ENCODE results near the gene OAS3. TPM values are rescaled to one million over a fixed set of nuclear protein-coding genes. Genes with fewer than 3 reads are reported as not detected.
"Not testable (repeated sequence)": the region's sequence is repeated elsewhere in the genome, so short reads cannot be mapped to it uniquely, and the experiment has no call there.

OAS3 gene
- polyA plus RNA-seq, 4 donors, result 3.8 to 13.1 (median 7.3) TPM

DNA sequence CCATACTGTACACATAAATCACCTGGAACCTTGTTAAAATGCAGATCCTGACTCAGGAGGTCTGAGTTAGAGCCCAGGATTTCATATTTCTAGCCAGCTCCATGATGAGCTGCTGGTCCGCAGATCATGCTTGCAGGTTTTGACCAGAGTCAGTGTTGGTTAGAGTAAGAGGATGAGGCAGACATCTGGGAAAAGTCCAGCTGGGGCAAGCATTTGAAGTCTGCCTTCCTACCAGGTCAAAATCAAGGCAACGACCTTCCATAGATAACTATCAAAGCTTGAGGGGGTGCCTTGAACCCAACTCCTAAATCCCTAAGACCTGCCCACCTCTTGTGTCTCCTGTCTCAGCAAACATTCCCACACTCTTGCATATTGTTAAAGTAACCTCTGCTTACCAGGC is 49.3 kb downstream of the OAS3 start:
- DNase-seq (no peak), FAIRE-seq (no peak)
- WGBS, 3 donors, result 68 to 94% (median 89%) methylated on average over 2 of the region's 2 CpGs
- H3K4me1 ChIP-seq (ENCODE audit: control insufficient read depth in 3 of 3, insufficient read depth in 2 of 3, low read depth in 1 of 3, low read length in 2 of 3), result no peaks in the 10 kb centered on the region
- H3K27ac ChIP-seq (ENCODE audit: low read depth in 1 of 3, low read length in 2 of 3), result no peak overlapping the region
- no peaks in the 10 kb centered on the region for H3K27me3 ChIP-seq (ENCODE audit: control insufficient read depth in 3 of 3, insufficient read depth in 3 of 3, low read length in 3 of 3)
- H3K36me3 ChIP-seq (ENCODE audit: control insufficient read depth in 3 of 3, insufficient read depth in 2 of 3, low read depth in 1 of 3, low read length in 3 of 3), result peaks cover 0 to 7% (median 2%) of the 10 kb centered on the region in 3 donors
- H3K4me3 ChIP-seq (ENCODE audit: low read depth in 1 of 3, low read length in 3 of 3), result no peak overlapping the region
- peaks cover 0 to 3% of the 10 kb centered on the region in 2 donors for H3K9me3 ChIP-seq (ENCODE audit: control insufficient read depth in 2 of 2, insufficient read depth in 1 of 2, low read depth in 1 of 2, low read length in 1 of 2)

GRCh38 chr12:112988224-112988623 is 50.0 kb downstream of the OAS3 start:
- Histone ChIP-seq H3K36me3 (ENCODE audit: control insufficient read depth in 3 of 3, insufficient read depth in 2 of 3, low read depth in 1 of 3, low read length in 3 of 3) (peaks cover 0 to 7% (median 2%) of the 10 kb centered on the region in 3 donors), H3K9me3 (ENCODE audit: control insufficient read depth in 2 of 2, insufficient read depth in 1 of 2, low read depth in 1 of 2, low read length in 1 of 2) (peaks cover 0 to 6% of the 10 kb centered on the region in 2 donors)
- no peak for FAIRE-seq

GRCh38 chr12:112988823-112989385 is 50.6 kb downstream of the OAS3 start:
- not testable (repeated sequence) for H3K9me3 ChIP-seq (ENCODE audit: control insufficient read depth in 2 of 2, insufficient read depth in 1 of 2, low read depth in 1 of 2, low read length in 1 of 2); H3K4me1 ChIP-seq (ENCODE audit: control insufficient read depth in 3 of 3, insufficient read depth in 2 of 3, low read depth in 1 of 3, low read length in 2 of 3); FAIRE-seq; H3K36me3 ChIP-seq (ENCODE audit: control insufficient read depth in 3 of 3, insufficient read depth in 2 of 3, low read depth in 1 of 3, low read length in 3 of 3); H3K27me3 ChIP-seq (ENCODE audit: control insufficient read depth in 3 of 3, insufficient read depth in 3 of 3, low read length in 3 of 3); H3K27ac ChIP-seq (ENCODE audit: low read depth in 1 of 3, low read length in 2 of 3); H3K4me3 ChIP-seq (ENCODE audit: low read depth in 1 of 3, low read length in 3 of 3); DNase-seq
- 81 to 91% (median 85%) methylated on average over 3 of the region's 3 CpGs for WGBS, 3 donors

More at GRCh38 chr12:112988224-112988623, 50.0 kb downstream of the OAS3 start:
- no peak for DNase-seq
- WGBS, 3 donors, result 46 to 49% (median 49%) methylated on average over 3 of the region's 3 CpGs
- H3K4me3 ChIP-seq (ENCODE audit: low read depth in 1 of 3, low read length in 3 of 3), result no peak overlapping the region
- H3K27ac ChIP-seq (ENCODE audit: low read depth in 1 of 3, low read length in 2 of 3), result no peak overlapping the region
- H3K27me3 ChIP-seq (ENCODE audit: control insufficient read depth in 3 of 3, insufficient read depth in 3 of 3, low read length in 3 of 3), result no peaks in the 10 kb centered on the region
- no peaks in the 10 kb centered on the region for H3K4me1 ChIP-seq (ENCODE audit: control insufficient read depth in 3 of 3, insufficient read depth in 2 of 3, low read depth in 1 of 3, low read length in 2 of 3)

DNA sequence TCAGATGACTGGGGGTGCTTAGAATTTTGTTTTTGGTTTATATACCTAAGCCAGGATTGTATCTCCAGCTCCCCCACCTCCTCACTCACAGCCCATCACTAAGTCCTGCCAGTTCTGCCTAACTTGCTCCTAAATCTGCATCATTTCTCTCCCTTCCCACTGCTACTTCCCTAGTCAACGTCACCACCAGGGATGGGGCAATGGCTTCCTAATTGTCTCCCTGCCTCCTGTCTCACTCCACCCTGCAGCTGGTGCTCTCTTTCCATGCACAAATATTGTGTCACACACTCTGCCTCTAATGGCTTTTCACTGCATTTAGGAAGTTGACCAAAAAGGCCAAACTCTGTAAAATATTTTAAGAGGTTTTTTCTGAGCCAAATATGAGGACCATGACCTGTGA is 51.5 kb downstream of the OAS3 start:
- Histone ChIP-seq H3K4me3 (ENCODE audit: low read depth in 1 of 3, low read length in 3 of 3) (no peak overlapping the region), H3K9me3 (ENCODE audit: control insufficient read depth in 2 of 2, insufficient read depth in 1 of 2, low read depth in 1 of 2, low read length in 1 of 2) (peaks cover 0 to 6% of the 10 kb centered on the region in 2 donors), H3K36me3 (ENCODE audit: control insufficient read depth in 3 of 3, insufficient read depth in 2 of 3, low read depth in 1 of 3, low read length in 3 of 3) (peaks cover 0 to 7% (median 2%) of the 10 kb centered on the region in 3 donors), H3K4me1 (ENCODE audit: control insufficient read depth in 3 of 3, insufficient read depth in 2 of 3, low read depth in 1 of 3, low read length in 2 of 3) (no peaks in the 10 kb centered on the region), H3K27ac (ENCODE audit: low read depth in 1 of 3, low read length in 2 of 3) (no peak overlapping the region), H3K27me3 (ENCODE audit: control insufficient read depth in 3 of 3, insufficient read depth in 3 of 3, low read length in 3 of 3) (no peaks in the 10 kb centered on the region)
- DNase-seq (no peak), FAIRE-seq (no peak)
- 68 to 92% (median 71%) methylated on average over 1 of the region's 1 CpG for WGBS, 3 donors

GRCh38 chr12:112992541-112993398 is 54.5 kb downstream of the OAS3 start:
- Histone ChIP-seq H3K27ac (ENCODE audit: low read depth in 1 of 3, low read length in 2 of 3) (no peak overlapping the region), H3K4me3 (ENCODE audit: low read depth in 1 of 3, low read length in 3 of 3) (no peak overlapping the region), H3K9me3 (ENCODE audit: control insufficient read depth in 2 of 2, insufficient read depth in 1 of 2, low read depth in 1 of 2, low read length in 1 of 2) (peaks cover 0 to 6% of the 10 kb centered on the region in 2 donors), H3K27me3 (ENCODE audit: control insufficient read depth in 3 of 3, insufficient read depth in 3 of 3, low read length in 3 of 3) (peaks cover 0 to 3% (median 0%) of the 10 kb centered on the region in 3 donors), H3K36me3 (ENCODE audit: control insufficient read depth in 3 of 3, insufficient read depth in 2 of 3, low read depth in 1 of 3, low read length in 3 of 3) (peaks cover 0 to 6% (median 2%) of the 10 kb centered on the region in 3 donors), H3K4me1 (ENCODE audit: control insufficient read depth in 3 of 3, insufficient read depth in 2 of 3, low read depth in 1 of 3, low read length in 2 of 3) (no peaks in the 10 kb centered on the region)
- 11 to 32% (median 16%) methylated on average over 2 of the region's 2 CpGs for WGBS, 3 donors
- peak; percentile 24 to 64 for DNase-seq
- no peak for FAIRE-seq

GRCh38 chr12:112995008-112995407 is 56.7 kb downstream of the OAS3 start:
- no peaks in the 10 kb centered on the region for H3K4me1 ChIP-seq (ENCODE audit: control insufficient read depth in 3 of 3, insufficient read depth in 2 of 3, low read depth in 1 of 3, low read length in 2 of 3)
- H3K27me3 ChIP-seq (ENCODE audit: control insufficient read depth in 3 of 3, insufficient read depth in 3 of 3, low read length in 3 of 3), result peaks cover 0 to 3% (median 0%) of the 10 kb centered on the region in 3 donors
- FAIRE-seq, result no peak
- peaks cover 0 to 9% (median 6%) of the 10 kb centered on the region in 3 donors for H3K36me3 ChIP-seq (ENCODE audit: control insufficient read depth in 3 of 3, insufficient read depth in 2 of 3, low read depth in 1 of 3, low read length in 3 of 3)
- H3K27ac ChIP-seq (ENCODE audit: low read depth in 1 of 3, low read length in 2 of 3), result no peak overlapping the region
- DNase-seq, result no peak
- H3K4me3 ChIP-seq (ENCODE audit: low read depth in 1 of 3, low read length in 3 of 3), result no peak overlapping the region
- H3K9me3 ChIP-seq (ENCODE audit: control insufficient read depth in 2 of 2, insufficient read depth in 1 of 2, low read depth in 1 of 2, low read length in 1 of 2), result peaks cover 0 to 12% of the 10 kb centered on the region in 2 donors
- WGBS, 3 donors, result 82 to 86% (median 83%) methylated on average over 5 of the region's 5 CpGs

DNA sequence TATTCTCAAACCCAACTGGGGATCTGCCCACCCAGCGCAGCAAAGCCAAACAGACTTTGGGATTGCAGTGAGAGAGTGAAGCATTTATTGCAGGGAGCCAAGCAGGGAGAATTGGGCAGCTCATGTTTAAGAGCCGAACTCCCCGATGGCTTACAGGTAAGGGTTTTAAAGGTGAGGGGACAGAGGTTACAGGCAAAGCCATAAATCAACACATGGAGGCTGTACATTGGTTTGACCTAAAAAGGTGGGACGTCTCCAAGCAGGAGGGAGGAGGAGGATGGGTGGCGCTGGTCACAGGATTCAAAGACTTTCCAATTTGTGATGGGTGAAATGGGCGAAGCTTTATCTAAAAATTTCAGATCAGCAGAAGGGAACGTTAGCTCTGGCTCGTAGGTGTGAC is 58.2 kb downstream of the OAS3 start:
- no peak for FAIRE-seq
- DNase-seq, result no peak
- Histone ChIP-seq H3K9me3 (ENCODE audit: control insufficient read depth in 2 of 2, insufficient read depth in 1 of 2, low read depth in 1 of 2, low read length in 1 of 2) (peaks cover 0 to 12% of the 10 kb centered on the region in 2 donors), H3K36me3 (ENCODE audit: control insufficient read depth in 3 of 3, insufficient read depth in 2 of 3, low read depth in 1 of 3, low read length in 3 of 3) (peaks cover 0 to 6% (median 4%) of the 10 kb centered on the region in 3 donors), H3K27ac (ENCODE audit: low read depth in 1 of 3, low read length in 2 of 3) (no peak overlapping the region), H3K4me3 (ENCODE audit: low read depth in 1 of 3, low read length in 3 of 3) (no peak overlapping the region), H3K4me1 (ENCODE audit: control insufficient read depth in 3 of 3, insufficient read depth in 2 of 3, low read depth in 1 of 3, low read length in 2 of 3) (no peaks in the 10 kb centered on the region), H3K27me3 (ENCODE audit: control insufficient read depth in 3 of 3, insufficient read depth in 3 of 3, low read length in 3 of 3) (peaks cover 0 to 3% (median 0%) of the 10 kb centered on the region in 3 donors)
- WGBS, 3 donors, result 79 to 93% (median 88%) methylated on average over 8 of the region's 8 CpGs

- 88 to 96% (median 90%) methylated on average over 7 of the region's 7 CpGs for WGBS, 3 donors
- H3K9me3 ChIP-seq (ENCODE audit: control insufficient read depth in 2 of 2, insufficient read depth in 1 of 2, low read depth in 1 of 2, low read length in 1 of 2), result peaks cover 0 to 10% of the 10 kb centered on the region in 2 donors
- peaks cover 0 to 6% (median 4%) of the 10 kb centered on the region in 3 donors for H3K36me3 ChIP-seq (ENCODE audit: control insufficient read depth in 3 of 3, insufficient read depth in 2 of 3, low read depth in 1 of 3, low read length in 3 of 3)
- FAIRE-seq (no peak), DNase-seq (no peak)
- H3K4me1 ChIP-seq (ENCODE audit: control insufficient read depth in 3 of 3, insufficient read depth in 2 of 3, low read depth in 1 of 3, low read length in 2 of 3), result no peaks in the 10 kb centered on the region
- no peak overlapping the region for H3K27ac ChIP-seq (ENCODE audit: low read depth in 1 of 3, low read length in 2 of 3)
- no peak overlapping the region for H3K4me3 ChIP-seq (ENCODE audit: low read depth in 1 of 3, low read length in 3 of 3)
- H3K27me3 ChIP-seq (ENCODE audit: control insufficient read depth in 3 of 3, insufficient read depth in 3 of 3, low read length in 3 of 3), result peaks cover 0 to 3% (median 0%) of the 10 kb centered on the region in 3 donors
Measured at GRCh38 chr12:112997506-112997905, 59.2 kb downstream of the OAS3 start.

Data from small intestine (tissue), 7 donors.